ENCODE measurements around the gene KIR2DL1.

DNA sequence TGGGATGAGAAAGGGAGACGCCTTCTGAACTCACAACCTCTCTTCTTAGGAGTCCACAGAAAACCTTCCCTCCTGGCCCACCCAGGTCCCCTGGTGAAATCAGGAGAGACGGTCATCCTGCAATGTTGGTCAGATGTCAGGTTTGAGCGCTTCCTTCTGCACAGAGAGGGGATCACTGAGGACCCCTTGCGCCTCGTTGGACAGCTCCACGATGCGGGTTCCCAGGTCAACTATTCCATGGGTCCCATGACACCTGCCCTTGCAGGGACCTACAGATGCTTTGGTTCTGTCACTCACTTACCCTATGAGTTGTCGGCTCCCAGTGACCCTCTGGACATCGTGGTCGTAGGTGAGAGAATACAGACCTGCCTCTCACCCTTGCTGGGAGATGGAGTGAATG, 42.0 kb upstream of the KIR2DL1 start:
- TF ChIP-seq CTCF (IDR thresholded peaks at IDR 0.05) (no peak), POLR2A (IDR thresholded peaks at IDR 0.05) (no peak)
